ELF-1 (cell line): Measurements from ENCODE around the gene DLG2.

ENCODE experiments used
- DNase-seq: peaks from one replicate; pipeline ENCODE4 v3.0.0-alpha.2; 2016; ENCODE audit warnings: low read depth, low spot score

DLG2 gene

DNA sequence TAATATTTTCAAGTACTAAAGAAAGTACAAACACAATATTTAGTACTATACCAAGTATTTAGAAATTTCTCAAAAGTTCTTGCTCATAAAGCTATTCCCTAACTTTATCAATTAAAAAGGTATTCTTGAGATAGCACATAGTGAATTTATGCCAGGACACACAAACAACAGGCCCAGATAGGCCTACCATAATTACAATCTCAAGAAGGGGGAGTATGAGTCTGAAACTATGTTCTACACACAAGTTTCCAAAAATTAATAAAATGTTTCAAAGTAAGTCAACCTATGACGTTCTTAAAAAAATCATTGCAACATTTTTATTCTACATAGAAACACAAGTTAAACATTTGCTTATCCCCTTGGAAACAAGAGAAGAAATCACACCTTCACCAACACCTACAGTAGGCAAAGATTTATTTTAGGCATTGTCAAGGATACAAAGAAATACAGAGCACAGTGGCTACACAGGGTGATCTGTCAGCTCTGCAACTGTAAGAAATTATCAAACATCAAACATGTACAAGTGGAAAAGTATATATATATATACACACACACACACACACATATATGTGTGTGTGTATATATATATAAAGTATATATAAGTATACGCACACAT is 1497.1 kb downstream of the DLG2 start:
- DNase-seq, result no peak

DNA sequence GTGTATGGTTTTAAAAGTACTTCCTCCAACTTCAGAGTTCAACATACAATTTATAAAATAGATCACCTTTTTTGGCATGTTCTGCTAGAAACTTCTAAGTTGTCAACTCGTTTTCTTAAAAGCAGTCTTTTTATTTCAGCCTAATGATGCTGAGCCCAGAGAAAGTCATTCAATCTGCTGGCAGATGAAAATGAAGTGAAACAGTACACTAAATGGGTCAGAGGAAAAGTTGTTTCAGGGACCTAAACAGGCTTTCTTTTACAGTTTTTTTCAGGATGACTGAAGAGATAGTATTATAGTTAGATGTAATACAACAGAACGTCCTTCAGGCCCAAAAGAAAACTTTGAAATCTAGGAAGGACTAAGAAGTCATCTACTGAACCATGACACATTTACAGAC is 1498.3 kb downstream of the DLG2 start:
- no peak for DNase-seq

DNA sequence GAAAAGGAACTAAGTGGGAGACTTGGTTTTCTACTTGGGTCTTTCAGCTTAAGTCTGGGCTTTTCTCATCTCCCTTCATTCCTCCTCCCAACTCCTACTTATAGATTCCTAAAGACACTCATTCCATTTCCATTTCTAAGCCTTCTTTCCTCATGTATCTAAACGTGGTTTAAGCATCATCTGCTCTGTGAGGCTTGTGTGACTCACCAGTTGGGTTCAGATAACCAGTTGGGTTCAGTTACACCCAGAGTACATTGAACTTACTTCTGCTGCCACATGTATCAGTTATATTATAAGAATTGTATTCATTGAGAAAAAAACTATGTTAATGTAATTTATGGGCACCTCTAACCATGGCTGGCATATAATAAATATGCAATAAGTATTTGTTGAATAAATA is 1509.8 kb downstream of the DLG2 start:
- no peak for DNase-seq

DNA sequence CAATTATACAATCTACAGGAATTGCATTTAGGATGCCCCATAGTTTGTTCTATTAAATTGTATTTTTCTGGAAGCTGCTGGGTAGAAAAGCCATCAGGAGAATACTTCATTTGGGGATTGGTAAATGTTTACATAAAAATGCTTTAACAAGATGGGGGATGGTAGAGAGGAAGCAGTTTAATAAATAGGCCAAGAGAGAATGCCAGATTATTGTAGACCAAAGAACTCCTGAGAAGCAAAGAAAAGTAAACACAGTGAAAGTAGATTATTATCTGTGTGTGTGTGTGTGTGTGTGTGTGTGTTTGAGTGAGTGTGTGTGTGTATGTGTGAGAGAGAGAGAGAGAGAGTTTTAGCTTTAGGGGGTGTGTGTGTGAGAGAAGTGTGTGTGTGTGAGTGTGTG is 1520.6 kb downstream of the DLG2 start:
- DNase-seq, result no peak

DNA sequence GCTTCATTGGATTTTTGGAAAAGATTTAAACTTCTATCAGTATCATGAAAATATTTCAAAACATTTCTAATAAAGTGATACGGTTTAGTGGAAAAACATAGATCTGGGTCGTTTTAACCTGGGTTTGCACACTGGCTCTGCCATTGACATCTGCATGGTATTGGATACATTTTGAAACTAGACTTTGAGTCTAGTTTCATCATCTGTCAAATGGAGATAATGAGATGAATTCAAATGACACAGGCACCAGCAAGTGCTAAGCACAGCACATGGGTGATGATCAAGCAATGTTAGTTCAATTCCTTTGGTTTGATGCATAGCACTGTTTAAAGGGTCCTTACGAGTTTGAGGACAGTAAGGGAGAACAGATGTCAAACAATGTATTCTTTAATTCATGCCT is 1522.0 kb downstream of the DLG2 start:
- no peak for DNase-seq

DNA sequence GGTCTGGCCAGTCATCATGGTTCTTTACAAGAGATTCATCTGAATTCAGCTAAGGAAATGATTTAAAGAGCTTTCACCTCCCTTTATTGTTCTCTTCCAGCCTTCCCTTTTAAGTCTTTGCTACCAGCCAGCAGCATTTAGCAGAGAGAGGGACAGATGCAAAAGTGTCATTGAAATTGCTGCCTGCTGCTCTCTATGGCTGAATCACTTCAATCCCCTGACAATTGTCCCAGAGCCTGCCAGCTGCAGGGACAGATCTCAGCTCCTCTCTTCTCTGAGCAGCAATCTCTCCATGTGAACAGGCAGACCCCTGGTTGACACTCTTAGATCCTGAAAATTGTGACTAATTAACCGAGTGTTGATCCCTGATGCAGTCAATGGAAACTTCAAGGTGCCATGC is 1524.0 kb downstream of the DLG2 start:
- no peak for DNase-seq

DNA sequence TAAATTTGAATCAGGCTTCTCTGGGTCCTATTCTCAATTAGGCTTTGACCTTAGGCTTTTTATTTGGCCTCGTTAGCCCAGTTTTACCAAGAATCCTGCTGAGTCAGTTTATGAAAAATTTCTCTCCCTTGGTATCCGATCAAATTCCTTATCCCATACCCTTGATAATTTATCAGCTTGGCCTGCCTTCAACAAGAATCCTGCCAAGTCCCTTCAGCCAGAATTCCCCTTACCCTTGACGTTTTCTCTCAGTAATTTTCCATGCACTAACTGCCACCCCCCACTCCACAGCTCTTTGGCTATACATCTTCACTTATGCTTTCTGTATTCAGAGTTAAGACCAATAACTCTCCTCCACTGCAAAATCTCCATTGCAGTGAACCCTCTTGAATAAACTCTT is 1530.0 kb downstream of the DLG2 start:
- no peak for DNase-seq

DNA sequence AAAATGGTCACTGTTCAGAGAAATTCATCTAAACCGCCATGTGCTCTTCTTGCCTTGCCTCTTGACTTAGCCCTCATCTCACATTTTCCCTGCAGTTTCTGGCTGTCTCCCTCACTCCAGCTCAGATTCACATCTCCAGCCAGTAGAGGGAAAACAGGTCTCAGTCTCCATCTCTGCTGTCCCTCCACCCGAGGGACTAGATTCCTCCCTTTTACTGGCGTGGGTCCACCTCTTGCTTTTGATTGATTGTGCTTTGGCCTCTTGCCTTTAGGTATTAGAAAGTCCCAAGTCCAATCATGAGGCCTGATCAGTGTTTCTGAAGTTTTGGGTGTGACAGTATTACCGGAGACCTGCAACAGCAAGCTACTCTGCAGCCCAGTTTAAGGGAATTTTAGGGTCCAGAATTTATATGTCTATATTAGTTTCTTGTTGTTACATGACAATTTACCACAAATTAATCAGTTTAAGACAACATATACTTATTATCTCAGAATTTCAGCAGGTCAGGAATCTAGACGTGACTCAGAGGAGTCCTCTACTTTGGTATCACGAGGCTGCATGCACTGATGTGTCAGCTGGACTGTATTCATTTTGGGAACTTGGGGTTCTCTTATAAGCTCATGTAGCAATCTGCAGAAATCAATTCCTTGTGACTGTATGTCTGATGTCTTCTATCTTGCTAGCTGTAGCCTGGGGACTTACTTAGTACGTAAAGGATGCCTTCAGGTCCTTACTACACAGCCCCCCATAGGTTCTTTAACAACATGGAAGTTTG is 1535.7 kb downstream of the DLG2 start:
- DNase-seq, result peak; percentile 1

DNA sequence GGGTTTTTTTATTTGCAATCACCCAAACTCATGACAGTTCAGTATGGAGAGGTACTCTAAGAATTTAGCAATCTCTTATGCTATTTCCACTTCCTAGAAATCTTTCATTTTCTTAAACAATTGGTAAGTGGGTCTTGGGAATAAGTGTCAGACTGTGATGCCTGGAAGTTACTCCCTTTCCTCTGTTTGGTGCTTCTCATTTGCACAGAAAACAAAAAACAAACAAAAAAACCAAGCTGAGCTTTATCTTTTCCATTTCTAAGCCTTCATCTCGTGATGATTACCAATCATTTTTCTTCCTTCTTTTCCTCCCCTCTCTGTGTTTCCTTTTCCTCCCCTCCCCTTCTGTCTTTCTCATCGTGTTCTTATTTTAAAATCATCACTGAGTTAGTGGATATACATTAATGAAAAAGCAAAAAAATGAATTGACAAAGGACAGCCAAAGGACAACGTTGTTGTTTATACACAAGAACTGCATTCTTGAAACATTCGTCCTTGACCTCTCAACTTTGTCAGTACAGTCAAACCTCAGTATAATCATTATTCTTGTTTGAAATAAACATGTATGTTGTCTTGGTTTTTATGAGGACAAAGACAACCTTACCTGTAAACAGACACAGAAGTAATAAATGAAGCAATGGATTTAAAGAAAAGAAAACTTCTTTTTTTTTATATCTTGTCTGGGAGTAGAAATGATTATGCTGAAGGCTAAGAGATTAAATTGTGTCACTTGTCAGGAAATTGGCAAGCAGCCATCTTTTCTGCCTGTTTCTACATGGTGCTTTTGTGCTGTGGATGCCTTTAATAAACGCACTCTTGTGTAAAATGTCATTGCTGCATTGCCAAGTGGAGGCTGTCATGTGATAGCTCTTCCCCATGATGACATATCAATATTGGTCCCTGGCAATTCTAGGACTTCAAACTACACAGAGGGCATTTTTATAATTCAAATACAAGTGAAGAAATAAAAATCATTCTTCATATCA is 1537.8 kb downstream of the DLG2 start:
- DNase-seq, result no peak

DNA sequence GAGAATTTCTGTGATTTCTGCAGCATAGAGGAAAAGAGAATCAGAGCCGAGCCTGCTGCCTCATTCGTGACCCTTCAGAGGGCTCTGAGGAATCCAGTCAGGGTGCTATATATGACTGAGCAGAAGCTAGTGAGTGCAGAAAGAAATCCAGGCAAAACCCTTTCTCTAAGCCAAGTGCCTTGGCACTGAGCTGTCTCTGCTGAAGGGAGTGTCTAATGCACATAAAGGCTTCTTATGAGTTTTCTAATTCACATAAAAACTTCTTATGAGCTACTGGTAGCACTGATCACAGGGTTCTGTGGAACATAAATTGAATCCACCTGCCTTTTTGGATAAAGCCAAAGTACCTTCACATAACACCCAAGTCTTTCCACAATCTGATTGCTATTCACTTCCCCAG is 1555.3 kb downstream of the DLG2 start:
- no peak for DNase-seq

DNA sequence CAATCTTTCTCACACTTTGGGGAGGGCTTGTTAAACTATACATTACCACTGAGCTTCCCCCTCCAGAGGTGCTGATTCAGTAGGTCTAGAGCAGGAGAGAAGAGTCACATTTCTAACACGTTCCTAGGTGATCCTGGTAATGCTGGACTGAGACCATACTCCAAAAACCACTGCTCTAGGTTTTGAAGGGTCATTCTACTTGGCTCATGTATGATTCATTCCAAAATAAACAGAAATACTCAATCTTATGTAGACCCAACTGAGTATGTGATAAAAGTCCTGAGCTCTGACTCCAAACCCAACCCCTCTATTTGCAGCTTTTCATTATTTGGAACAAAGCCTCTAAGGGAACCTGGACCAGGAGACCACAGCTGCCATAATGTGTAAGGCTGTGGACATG is 1558.1 kb downstream of the DLG2 start:
- DNase-seq, result no peak

DNA sequence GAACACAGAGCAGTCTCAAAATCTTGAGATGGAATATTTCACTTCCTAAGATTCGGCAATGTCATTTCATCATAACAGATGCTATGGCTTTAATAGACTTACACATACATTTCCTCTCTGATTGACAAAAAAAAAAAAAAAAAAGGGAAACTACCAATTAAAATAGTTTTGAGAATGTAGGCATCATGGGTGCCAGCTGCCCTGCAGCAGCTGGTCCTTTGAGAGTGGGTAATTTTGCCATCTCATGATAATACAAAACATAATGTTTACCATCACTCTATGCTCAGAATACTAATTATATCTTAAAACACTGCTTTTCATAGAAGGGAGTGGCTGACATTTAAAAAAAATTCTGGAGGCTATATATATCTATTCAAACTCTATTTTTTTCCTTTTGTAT is 1565.4 kb downstream of the DLG2 start:
- no peak for DNase-seq

DNA sequence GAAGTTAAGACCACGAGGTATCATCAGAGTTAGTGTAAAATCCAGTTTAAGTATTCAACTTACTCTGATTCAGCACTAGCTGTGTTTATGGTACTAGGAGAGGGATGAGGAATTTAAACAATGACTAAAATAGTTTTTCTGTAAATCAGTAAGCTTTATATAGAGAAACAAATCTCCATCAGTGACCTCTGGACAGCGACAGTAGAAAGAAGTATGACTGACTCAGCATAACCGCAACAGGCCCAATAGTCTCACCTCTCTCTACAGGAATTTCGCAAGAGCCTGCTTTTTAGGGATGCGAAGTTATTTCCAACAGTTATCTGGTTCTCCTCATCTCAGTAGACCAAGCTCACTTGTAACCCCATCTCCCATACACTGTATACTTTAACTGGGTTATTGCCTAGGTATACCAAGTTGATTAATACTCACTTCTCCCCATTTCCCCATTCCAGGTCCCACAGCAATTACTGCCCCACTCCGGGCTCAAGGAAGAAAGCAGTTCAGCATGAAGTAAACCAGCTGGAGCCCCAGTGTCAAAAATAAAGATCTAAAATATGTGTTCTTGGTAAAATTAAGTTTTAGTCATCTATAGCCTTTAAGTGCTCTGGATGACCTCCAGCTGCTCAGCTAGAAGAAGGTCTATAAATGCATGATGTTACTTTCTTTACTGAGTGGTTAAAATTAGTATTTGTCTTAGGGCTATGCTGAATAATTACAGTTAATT is 1570.3 kb downstream of the DLG2 start:
- DNase-seq, result no peak

DNA sequence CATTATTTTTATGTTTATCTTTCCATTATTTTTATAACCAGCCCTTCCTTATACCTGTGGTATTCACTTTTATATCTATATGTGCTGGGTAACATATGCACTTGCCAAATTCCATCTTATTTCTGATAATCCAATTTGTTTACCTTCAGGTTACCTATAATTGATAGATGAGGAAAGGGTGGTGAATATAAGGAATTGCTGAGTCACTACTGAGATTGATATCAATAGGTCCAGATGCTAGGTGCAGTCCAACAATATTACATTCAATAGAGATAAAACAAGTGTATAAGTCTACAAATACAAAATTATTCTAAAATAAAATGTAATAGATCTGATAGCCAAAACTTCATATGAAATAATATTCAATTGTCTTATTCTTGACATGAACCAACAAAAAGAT is 1582.0 kb downstream of the DLG2 start:
- no peak for DNase-seq

DNA sequence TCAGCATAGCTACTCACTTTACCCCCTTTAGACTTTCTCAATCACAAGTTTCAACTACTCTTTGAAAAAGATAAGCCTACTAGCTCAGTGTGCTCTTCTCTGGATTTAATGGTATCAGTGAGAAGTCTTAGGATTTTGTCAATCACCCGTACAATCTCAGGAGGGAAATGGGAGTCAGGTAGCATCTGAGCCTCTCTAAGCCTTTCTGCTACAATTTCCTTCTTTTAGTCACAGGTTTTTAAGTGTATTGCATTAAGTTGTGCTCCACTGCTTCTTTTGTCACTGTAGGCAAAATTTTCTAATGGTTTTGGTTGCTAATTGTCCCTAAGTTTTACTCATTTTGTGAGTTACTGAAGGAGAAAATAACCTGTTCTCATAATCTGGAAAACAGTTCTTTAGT is 1582.4 kb downstream of the DLG2 start:
- DNase-seq, result no peak

DNA sequence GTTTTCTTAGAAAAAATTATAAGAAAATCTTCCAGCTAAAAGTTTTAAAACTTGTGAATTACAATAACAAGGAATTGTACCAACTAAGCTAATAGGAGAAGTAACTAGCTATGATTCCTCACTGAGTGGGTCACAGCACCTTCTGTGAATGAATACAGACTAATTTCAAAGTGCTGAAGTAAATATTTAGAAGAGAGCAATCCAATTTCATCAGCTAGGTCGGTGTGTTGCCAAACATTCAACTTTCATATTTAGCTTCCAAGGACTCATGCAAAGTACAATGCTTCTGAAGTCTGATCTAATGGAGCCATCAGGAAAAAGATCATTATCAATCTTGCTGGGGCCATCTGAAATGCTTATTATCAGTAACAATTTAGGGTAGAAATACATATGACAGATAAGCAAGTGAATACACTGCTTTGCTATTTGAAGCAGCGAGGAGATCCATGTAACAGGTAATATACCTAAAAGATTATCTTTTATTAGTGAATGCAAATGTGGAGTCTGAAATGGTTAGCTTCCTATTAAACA is 1590.4 kb downstream of the DLG2 start:
- DNase-seq, result no peak

DNA sequence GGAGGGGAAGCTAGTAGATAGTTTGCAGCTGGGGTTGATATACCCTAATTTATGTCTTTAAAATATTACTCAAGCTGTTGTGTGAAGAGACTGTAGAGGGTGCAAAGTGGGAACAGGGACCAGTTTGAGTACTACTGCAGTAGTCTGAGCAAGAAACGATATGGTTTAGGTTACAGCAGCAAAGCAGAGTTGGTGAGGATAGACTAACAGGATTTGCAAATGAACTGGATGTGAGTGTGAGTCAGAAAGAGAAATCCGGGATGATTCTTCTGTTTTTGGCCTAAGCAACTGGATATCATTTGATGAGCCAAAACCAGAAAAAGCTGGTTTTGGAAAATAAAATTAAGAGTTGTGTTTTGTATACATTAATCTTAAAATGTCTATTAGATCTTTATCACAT is 1591.5 kb downstream of the DLG2 start:
- no peak for DNase-seq

DNA sequence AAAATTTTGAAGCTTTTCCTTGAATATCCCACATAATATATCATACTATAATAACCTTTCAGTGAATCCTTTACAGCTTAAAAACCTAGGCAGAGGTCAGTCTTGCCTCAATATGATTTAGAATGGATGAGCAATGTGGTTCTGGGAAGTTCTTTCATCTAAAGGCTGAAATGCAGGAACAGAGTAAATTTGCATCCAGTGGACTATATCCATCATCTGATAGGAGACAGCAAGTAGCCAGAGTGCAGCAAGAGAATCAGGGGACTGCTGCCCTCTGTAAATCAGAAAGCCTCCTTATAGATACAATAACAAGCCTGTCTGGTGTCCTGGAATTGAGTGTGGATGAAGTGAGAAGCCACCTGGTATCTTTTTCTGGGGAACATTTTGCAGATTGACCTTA is 1592.7 kb downstream of the DLG2 start:
- no peak for DNase-seq

DNA sequence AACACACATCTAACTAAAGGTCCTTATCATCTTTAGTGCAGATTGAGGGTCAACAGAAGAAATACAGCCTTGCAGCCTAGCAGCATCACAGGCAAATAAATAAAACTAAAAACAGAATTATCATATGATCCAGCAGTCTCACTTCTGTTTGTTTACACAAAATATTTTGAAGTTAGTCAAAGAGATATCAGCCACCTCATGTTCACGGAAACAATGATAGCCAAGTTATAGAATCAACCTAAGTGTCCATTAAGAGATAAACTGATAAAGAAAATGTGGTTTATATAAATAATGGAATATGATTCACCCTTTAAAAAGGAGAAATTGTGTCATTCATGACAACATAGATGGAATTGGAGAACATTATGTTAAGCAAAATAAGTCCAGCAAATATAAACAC is 1602.9 kb downstream of the DLG2 start:
- DNase-seq, result no peak

DNA sequence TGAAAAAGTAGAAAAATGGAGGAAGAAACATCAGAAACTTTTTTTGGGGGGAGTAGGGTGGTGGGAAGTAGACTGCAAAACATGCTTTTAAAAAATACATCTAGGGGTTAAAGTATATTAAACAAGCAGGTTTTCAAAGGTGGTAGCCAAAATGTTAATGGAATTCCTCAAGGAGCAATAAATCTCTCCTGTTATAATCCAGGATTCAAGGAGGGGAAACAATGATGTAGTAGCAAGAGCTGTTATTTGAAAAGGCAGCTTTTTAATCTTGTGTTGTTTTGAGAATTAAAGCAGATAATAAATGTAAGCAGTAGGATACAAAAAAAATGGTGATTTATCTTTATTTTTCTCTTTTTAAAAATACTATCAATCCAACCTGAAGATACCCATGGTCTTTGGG is 1604.4 kb downstream of the DLG2 start:
- DNase-seq, result no peak

DNA sequence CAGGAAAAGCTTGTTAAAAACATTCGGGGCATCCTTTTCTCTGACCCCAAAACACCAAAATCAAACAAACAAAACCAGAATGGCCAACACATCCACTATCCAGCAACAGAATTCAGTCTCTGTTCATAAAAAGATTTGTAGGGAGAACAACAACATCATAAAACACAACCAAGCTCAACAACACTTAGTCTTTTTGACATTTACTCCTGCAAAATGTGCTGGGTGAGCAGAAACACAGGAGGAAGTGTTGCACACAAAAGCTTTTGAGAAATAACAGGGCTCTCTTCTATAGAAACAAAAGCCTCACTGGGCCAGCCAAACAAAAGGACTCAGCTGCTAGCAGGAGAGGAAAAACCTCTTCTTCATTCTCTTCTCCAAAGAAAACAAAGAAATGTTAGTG is 1604.9 kb downstream of the DLG2 start:
- DNase-seq, result peak; percentile 15

DNA sequence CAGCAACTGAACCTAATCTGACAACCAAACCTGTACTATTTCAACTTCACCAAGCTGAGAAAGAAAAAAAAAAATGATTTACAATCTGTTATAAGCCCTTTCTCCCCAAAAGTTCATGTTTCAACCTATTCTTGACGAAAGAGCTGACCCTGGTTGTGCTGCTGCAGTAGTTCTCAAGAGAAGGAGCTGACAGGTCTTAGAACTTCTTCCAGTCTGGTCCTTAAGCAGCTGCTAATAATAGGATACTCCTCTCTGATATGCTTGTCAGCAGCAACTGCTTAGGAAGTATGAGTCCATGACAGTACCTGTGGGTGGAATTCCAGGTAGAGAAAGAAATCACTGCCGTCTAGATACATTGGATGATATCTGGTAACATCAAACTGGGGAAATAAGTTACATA is 1605.9 kb downstream of the DLG2 start:
- no peak for DNase-seq
